Breast epithelium (tissue), 4 donors: Measurements from ENCODE around the gene TNFAIP1. TPM values are rescaled to one million over a fixed set of nuclear protein-coding genes. Genes with fewer than 3 reads are reported as not detected.
A peak's percentile ranks its signal among the peaks of the same experiment; 100 is the strongest.

Experiments
- DNase-seq, 2 donors: peaks; one replicate each; pipeline ENCODE4 v3.0.0-alpha.2; 2019; ENCODE audit warnings: low spot score in 2 of 2
- H3K27ac ChIP-seq, 2 donors: fragments of 200-600 bp; sonication (generic) in 1 of 2; one replicate each; pipeline ENCODE4 v1.5.1; 2016 to 2019; ENCODE audit warnings: mild to moderate bottlenecking in 1 of 2
- H3K27me3 ChIP-seq, 2 donors: fragments of 200-600 bp; sonication (generic) in 1 of 2; one replicate each; pipeline versions ENCODE4 v1.5.1 to v1.6.0; 2017 to 2019; ENCODE audit warnings: control low read depth in 1 of 2, mild to moderate bottlenecking in 1 of 2
- H3K36me3 ChIP-seq: fragments of 200-600 bp; one replicate; pipeline ENCODE4 v1.5.1; 2019
- H3K4me1 ChIP-seq, 2 donors: fragments of 200-600 bp; sonication (generic); one replicate each; pipeline ENCODE4 v1.5.1; 2016 to 2019; ENCODE audit warnings: control low read depth in 1 of 2
- H3K4me3 ChIP-seq, 3 donors: fragments of 200-600 bp; sonication (generic); 1 replicate in 2 of 3; 2 replicates in 1 of 3; pipeline ENCODE4 v1.5.1; 2016 to 2019; ENCODE audit warnings: mild to moderate bottlenecking in 3 of 3, moderate library complexity in 2 of 3
- H3K9me3 ChIP-seq, 2 donors: fragments of 200-600 bp; sonication (generic) in 1 of 2; one replicate each; pipeline ENCODE4 v1.5.1; 2016 to 2019; ENCODE audit warnings: control low read depth in 1 of 2
- CTCF ChIP-seq, 3 donors: fragments of 450-650 bp; IDR thresholded peaks; one replicate each; pipeline ENCODE4 v1.5.1; 2016 to 2017; ENCODE audit warnings: antibody characterized with exemption in 3 of 3, mild to moderate bottlenecking in 3 of 3, moderate library complexity in 3 of 3
- POLR2A ChIP-seq: fragments of 450-650 bp; IDR thresholded peaks from one replicate; pipeline ENCODE4 v1.6.1; 2016; ENCODE audit warnings: antibody characterized with exemption, mild to moderate bottlenecking, moderate library complexity
- POLR2AphosphoS5 ChIP-seq, 3 donors: sonication (generic); formaldehyde crosslinking; IDR thresholded peaks; one replicate each; pipeline ENCODE4 v1.6.1; 2017; ENCODE audit warnings: antibody characterized with exemption in 3 of 3
- intact Hi-C: fragments of 100-400 bp; cut with DNase I; formaldehyde crosslinking; loops from one replicate; pipeline ENCODE4 v1.15.1; 2023; ENCODE audit warnings: low total_unique reads
- total RNA-seq, 3 donors: library from RNA; depleted of rRNA; stranded (reverse); fragments of >200 nt; gene quantifications; one replicate each; pipeline ENCODE4 v1.1.0, GENCODE V29; 2016

The TNFAIP1 gene
- total RNA-seq, 3 donors from 2014 or later: 15.5 to 31.9 (median 28.5) TPM

- H3K27ac ChIP-seq: peak within 1 kb of the TSS; percentile 58 to 78
- TF ChIP-seq POLR2A (no peak), CTCF (IDR thresholded peaks at IDR 0.05) (no peak), POLR2AphosphoS5 (IDR thresholded peaks at IDR 0.05) (no peak)
Observed at GRCh38 chr17:28371245-28372202, 36.0 kb downstream of the TNFAIP1 start, which contains the start of gene SARM1. SARM1 (plus strand) TSS chr17:28371694; CDS start chr17:28372033, 339 bp downstream.

DNA sequence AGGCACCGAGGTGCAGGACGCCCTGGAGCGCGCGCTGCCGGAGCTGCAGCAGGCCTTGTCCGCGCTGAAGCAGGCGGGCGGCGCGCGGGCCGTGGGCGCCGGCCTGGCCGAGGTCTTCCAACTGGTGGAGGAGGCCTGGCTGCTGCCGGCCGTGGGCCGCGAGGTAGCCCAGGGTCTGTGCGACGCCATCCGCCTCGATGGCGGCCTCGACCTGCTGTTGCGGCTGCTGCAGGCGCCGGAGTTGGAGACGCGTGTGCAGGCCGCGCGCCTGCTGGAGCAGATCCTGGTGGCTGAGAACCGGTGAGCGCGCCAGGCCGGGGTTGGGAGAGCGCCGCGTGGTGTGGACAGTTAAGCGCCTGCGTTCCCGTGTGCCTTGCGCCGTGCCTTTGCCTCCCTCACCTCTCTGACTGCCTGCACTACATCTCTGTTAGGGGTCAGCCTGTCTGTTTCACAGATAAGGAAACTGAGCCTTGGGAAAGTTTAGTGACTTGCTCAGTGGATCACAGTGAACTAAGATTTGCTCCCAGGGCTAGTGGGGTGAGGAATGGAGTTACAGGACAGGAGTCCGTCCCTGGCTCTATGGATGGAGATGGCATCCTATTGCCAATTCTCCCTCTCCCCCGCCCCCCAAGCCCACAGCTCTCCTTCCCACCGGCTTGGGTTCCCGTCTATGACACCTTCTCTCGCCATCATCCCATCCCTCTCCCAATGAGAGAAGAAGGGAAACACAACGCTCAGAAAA lies 36.8 kb downstream of the TNFAIP1 start:
- Histone ChIP-seq H3K9me3 (no peaks in the 10 kb centered on the region), H3K36me3 (no peaks in the 10 kb centered on the region), H3K4me3 (peak overlapping the region; percentile 49 to 85 (median 58)), H3K27me3 (no peaks in the 10 kb centered on the region), H3K4me1 (no peaks in the 10 kb centered on the region), H3K27ac (peak overlapping the region; percentile 58 to 78)
- intact Hi-C loops: no loop called here
- DNase-seq: no peak
- TF ChIP-seq CTCF (IDR thresholded peaks at IDR 0.05): no peak
- no peak for TF ChIP-seq POLR2AphosphoS5 (IDR thresholded peaks at IDR 0.05)

More at GRCh38 chr17:28371245-28372202, 36.0 kb downstream of the TNFAIP1 start, which contains the start of gene SARM1:
- H3K9me3 ChIP-seq: no peaks in the 10 kb centered on the region
- H3K4me3 ChIP-seq: peak within 1 kb of the TSS; percentile 49 to 85 (median 58)
- no peaks in the 10 kb centered on the region for H3K27me3 ChIP-seq
- DNase-seq: peak in 1 of 2 donors; percentile 72
- H3K36me3 ChIP-seq: no peaks in the 10 kb centered on the region
- H3K4me1 ChIP-seq: no peaks in the 10 kb centered on the region
- intact Hi-C loops: no loop called here

DNA sequence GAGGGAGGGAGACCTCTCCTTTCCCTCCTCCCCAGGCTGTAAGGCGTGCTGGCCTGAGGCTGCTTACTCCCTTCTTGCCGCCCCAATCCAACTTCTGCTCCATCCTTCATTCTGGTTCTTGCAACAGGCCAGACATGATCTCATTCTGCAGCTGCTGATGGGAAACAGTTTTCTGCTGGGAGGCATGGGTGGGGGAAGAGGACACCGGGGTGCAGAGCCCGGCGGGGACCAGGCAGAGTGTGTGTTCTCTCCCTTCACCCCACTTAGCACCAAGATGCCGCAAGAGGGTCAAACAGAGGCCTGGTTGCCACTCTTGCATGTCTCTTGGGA lies 37.3 kb downstream of the TNFAIP1 start:
- peak overlapping the region in 2 of 3 donors; percentile 58 to 85 for H3K4me3 ChIP-seq
- no peaks in the 10 kb centered on the region for H3K9me3 ChIP-seq
- intact Hi-C loops: no loop called here
- no peaks in the 10 kb centered on the region for H3K36me3 ChIP-seq
- DNase-seq: no peak
- no peaks in the 10 kb centered on the region for H3K4me1 ChIP-seq
- no peak overlapping the region for H3K27ac ChIP-seq
- no peak for TF ChIP-seq CTCF (IDR thresholded peaks at IDR 0.05)
- no peak for TF ChIP-seq POLR2A
- TF ChIP-seq POLR2AphosphoS5 (IDR thresholded peaks at IDR 0.05): no peak
- no peaks in the 10 kb centered on the region for H3K27me3 ChIP-seq

- Histone ChIP-seq H3K27ac (peak overlapping the region; percentile 66 to 74), H3K36me3 (no peaks in the 10 kb centered on the region)
- DNase-seq: peak in 1 of 2 donors; percentile 75
Observed at GRCh38 chr17:28379814-28380801, 44.5 kb downstream of the TNFAIP1 start.

More at GRCh38 chr17:28379814-28380801, 44.5 kb downstream of the TNFAIP1 start:
- Histone ChIP-seq H3K4me1 (no peaks in the 10 kb centered on the region), H3K4me3 (no peak overlapping the region), H3K9me3 (no peaks in the 10 kb centered on the region), H3K27me3 (no peaks in the 10 kb centered on the region)
- intact Hi-C loops: no loop called here
- peak in 2 of 3 donors; percentile 27 to 28 for TF ChIP-seq POLR2AphosphoS5 (IDR thresholded peaks at IDR 0.05)
- TF ChIP-seq CTCF (IDR thresholded peaks at IDR 0.05): no peak
